Activated T-cell treated with anti-CD3 and anti-CD28 coated beads, Interleukin-2, amount 50 U/mL, for 72 hours (primary cell): Measurements from ENCODE around the gene CRYAA. TPM values are rescaled to one million over a fixed set of nuclear protein-coding genes. Genes with fewer than 3 reads are reported as not detected.
A peak's percentile ranks its signal among the peaks of the same experiment; 100 is the strongest.

Experiments used
- ATAC-seq, 2 donors: fragments of 150-1000 bp; cut with Tn5 transposase; replicated peaks in 1 of 2; 2 replicates each; pipeline ENCODE4 v1.10.0; 2021; ENCODE audit warnings: moderate library complexity in 2 of 2, mild to moderate bottlenecking in 1 of 2
- DNase-seq, 2 donors: peaks; one replicate each; pipeline ENCODE4 v3.0.0; 2021 to 2022; ENCODE audit warnings: mixed read lengths in 1 of 2
- H3K27ac Mint-ChIP-seq: one replicate; pipeline ENCODE4 v1.8.0; 2022; ENCODE audit warnings: mild to moderate bottlenecking, moderate library complexity, mixed read lengths
- H3K27me3 Mint-ChIP-seq: one replicate; pipeline ENCODE4 v1.8.0; 2022; ENCODE audit warnings: low read depth, mixed read lengths
- H3K36me3 Mint-ChIP-seq, 2 donors: one replicate each; pipeline ENCODE4 v1.8.0; 2022; ENCODE audit warnings: mixed read lengths in 2 of 2, mild to moderate bottlenecking in 1 of 2; ENCODE audit not compliant: insufficient read depth in 2 of 2
- H3K4me1 Mint-ChIP-seq: one replicate; pipeline ENCODE4 v1.8.0; 2022; ENCODE audit warnings: low read depth, mixed read lengths
- H3K4me3 Mint-ChIP-seq, 2 donors: one replicate each; pipeline ENCODE4 v1.8.0; 2022; ENCODE audit warnings: mild to moderate bottlenecking in 2 of 2, mixed read lengths in 2 of 2, moderate library complexity in 2 of 2
- H3K9me3 Mint-ChIP-seq, 2 donors: one replicate each; pipeline ENCODE4 v1.8.0; 2022; ENCODE audit warnings: mixed read lengths in 2 of 2
- total RNA-seq, 2 donors: library from RNA; stranded (reverse); gene quantifications; one replicate each; pipeline ENCODE4 v1.2.3, GENCODE V29; 2022

CRYAA gene
- total RNA-seq, 2 donors from 2014 or later: not detected

- H3K4me3 Mint-ChIP-seq: no peak overlapping the region
- no peaks in the 10 kb centered on the region for H3K27me3 Mint-ChIP-seq
- H3K36me3 Mint-ChIP-seq: no peaks in the 10 kb centered on the region
- DNase-seq: no peak
- no peak for ATAC-seq
- H3K27ac Mint-ChIP-seq: no peak overlapping the region
- H3K4me1 Mint-ChIP-seq: peaks cover 5% of the 10 kb centered on the region
- no peaks in the 10 kb centered on the region for H3K9me3 Mint-ChIP-seq
Observed at GRCh38 chr21:43188181-43188580, 19.4 kb downstream of the CRYAA start.

DNA sequence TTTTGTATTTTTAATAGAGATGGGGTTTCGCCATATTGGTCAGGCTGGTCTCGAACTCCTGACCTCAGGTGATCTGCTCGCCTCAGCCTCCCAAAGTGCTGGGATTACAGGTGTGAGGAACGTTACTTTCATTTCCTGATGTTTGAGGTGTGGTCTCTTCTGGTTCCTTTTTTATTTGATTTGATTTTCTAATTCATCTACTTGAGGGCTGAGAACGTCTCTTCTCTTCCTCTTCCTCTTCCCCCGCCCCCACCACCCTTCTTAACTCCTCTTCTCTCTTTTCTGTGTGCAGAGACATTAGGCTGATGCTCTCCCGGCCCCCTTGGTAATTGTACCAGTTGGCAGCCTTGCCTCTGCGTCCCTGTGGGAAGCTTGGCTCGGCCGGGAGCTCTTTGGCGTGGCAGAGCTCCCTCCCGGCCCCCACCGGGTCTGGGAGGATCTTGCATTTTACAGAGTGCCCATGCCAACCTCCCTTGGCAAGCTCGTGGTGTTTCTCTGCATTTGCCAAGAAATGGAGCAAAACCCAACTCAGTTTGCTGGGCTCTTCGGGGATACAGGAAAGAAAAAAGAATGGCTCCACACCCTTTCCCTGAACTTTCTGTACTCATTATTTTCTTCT, 19.9 kb downstream of the CRYAA start:
- no peak for ATAC-seq
- Mint-ChIP-seq H3K4me1 (peaks cover 5% of the 10 kb centered on the region), H3K4me3 (no peak overlapping the region), H3K27me3 (no peaks in the 10 kb centered on the region), H3K36me3 (no peaks in the 10 kb centered on the region), H3K9me3 (no peaks in the 10 kb centered on the region), H3K27ac (no peak overlapping the region)
- DNase-seq: no peak

DNA sequence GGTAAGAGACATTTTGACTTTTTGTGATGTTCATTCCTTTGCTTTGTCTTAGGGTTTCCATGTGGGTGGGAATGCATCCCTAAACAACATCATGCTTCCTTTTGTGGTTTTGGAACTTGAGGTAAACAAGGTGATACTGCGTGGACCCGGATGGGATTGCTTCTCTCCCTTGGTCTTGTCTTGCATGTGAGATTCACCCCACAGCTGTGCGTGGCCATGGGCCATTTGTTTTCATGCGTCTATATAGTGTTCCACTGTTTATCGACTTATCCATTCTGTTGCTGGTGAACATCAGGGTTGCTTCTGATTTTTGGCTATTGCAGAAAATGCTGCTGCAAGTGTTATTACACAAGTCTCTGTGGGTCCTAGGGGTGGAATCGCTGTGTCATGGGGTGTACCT, 21.1 kb downstream of the CRYAA start:
- H3K4me3 Mint-ChIP-seq: no peak overlapping the region
- H3K27me3 Mint-ChIP-seq: no peaks in the 10 kb centered on the region

DNA sequence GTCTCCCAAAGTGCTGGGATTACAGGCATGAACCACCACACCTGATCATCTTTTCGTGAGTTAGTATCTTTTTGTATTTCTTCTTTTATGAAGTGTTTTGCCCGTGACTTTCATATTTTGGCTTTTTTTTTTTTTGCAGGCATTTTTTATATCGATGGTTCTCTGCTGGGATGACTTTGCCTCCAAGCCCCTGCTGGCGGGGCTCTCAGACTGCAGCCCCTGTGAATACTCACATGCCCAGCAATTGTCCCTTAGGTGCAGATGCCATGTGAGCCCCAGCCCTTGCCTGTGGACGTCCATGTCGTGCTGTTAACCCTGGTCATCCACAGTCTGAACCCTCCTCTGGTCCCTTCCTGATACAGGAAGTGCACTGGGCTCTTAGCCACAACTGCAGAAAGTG, 21.7 kb downstream of the CRYAA start:
- no peaks in the 10 kb centered on the region for H3K36me3 Mint-ChIP-seq

More for the DNA sequence above, 21.1 kb downstream of the CRYAA start:
- ATAC-seq (no peak), DNase-seq (no peak)
- Mint-ChIP-seq H3K9me3 (no peaks in the 10 kb centered on the region), H3K36me3 (no peaks in the 10 kb centered on the region), H3K4me1 (peaks cover 5% of the 10 kb centered on the region), H3K27ac (no peak overlapping the region)

DNA sequence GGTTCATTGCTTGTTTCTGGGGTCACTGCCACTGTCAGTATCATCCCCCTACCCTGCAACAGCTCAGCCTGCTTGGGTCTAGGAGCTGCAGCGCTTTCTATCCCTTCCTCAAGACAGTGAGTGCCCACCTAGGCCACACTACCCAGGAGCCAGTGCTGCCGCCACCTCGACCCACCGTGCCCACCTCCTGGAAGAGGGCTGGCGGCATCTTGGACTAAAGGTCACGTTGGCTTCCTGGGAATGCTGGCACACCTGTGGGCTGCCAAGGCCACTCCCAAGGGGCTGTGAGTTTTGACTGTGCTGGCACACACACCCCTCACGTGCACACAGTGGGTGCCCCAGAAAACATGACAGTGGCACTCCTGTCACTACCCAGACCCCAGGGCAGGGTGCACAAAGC, 22.1 kb downstream of the CRYAA start:
- H3K4me1 Mint-ChIP-seq: peaks cover 5% of the 10 kb centered on the region
- no peak overlapping the region for H3K27ac Mint-ChIP-seq
- DNase-seq (no peak), ATAC-seq (no peak)
- H3K27me3 Mint-ChIP-seq: no peaks in the 10 kb centered on the region
- H3K4me3 Mint-ChIP-seq: no peak overlapping the region
- no peaks in the 10 kb centered on the region for H3K9me3 Mint-ChIP-seq
- no peaks in the 10 kb centered on the region for H3K36me3 Mint-ChIP-seq

More for the DNA sequence above, 21.7 kb downstream of the CRYAA start:
- H3K4me1 Mint-ChIP-seq: peaks cover 5% of the 10 kb centered on the region
- H3K4me3 Mint-ChIP-seq: no peak overlapping the region
- ATAC-seq (no peak), DNase-seq (no peak)
- H3K27ac Mint-ChIP-seq: no peak overlapping the region
- H3K27me3 Mint-ChIP-seq: no peaks in the 10 kb centered on the region
- no peaks in the 10 kb centered on the region for H3K9me3 Mint-ChIP-seq

DNA sequence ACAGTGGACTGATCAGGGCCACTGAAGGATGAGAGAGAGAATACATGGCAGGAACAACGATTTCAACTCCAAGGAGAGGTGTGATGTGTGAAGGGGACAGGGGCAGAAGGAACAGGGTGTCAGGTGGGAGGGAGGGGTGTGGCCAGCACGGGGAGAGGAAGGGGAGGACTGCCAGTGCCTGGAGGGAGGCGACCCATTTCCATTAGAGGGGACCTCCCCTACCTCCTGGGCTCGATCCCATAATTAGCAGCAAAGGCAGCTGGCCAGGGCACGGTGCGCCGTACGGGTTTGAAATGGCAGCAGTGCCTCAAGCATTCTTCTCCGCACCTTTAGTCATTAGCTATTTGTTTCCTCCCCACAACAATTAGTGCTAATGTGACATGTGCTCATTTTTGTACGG, 22.7 kb downstream of the CRYAA start:
- no peak for ATAC-seq
- no peaks in the 10 kb centered on the region for H3K9me3 Mint-ChIP-seq
- no peaks in the 10 kb centered on the region for H3K27me3 Mint-ChIP-seq
- H3K4me3 Mint-ChIP-seq: no peak overlapping the region
- H3K27ac Mint-ChIP-seq: no peak overlapping the region
- H3K4me1 Mint-ChIP-seq: peaks cover 5% of the 10 kb centered on the region
- H3K36me3 Mint-ChIP-seq: no peaks in the 10 kb centered on the region
- no peak for DNase-seq

- Mint-ChIP-seq H3K36me3 (no peaks in the 10 kb centered on the region), H3K9me3 (no peaks in the 10 kb centered on the region), H3K4me1 (peaks cover 8% of the 10 kb centered on the region), H3K4me3 (no peak overlapping the region), H3K27ac (no peak overlapping the region), H3K27me3 (no peaks in the 10 kb centered on the region)
- DNase-seq: no peak
- no peak for ATAC-seq
Observed at GRCh38 chr21:43191971-43192370, 23.2 kb downstream of the CRYAA start.

GRCh38 chr21:43192501-43193081, 23.8 kb downstream of the CRYAA start:
- Mint-ChIP-seq H3K27ac (no peak overlapping the region), H3K9me3 (no peaks in the 10 kb centered on the region), H3K4me3 (no peak overlapping the region), H3K4me1 (peaks cover 14% of the 10 kb centered on the region), H3K27me3 (no peaks in the 10 kb centered on the region), H3K36me3 (peaks cover 0 to under 1% of the 10 kb centered on the region in 2 donors)
- no peak for DNase-seq
- no peak for ATAC-seq

DNA sequence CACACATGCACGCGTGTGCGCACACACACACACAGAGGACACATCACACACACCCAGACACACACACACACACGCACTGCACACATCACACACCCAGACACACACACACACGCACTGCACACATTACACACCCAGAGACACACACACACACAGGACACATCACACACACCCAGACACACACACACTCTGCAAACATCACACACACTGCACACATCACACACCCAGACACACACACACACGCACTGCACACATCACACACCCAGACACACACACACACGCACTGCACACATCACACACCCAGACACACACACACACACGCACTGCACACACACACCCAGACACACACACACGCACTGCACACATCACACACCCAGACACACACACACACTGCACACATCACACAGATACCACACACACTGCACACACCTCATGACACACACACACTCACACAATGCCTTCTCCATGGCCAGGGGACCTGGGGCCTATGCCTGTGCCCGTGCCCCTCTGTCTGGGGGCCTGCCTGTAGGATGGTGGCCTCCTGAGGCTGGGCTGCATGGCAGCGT, 24.4 kb downstream of the CRYAA start:
- Mint-ChIP-seq H3K27ac (no peak overlapping the region), H3K4me1 (peaks cover 15% of the 10 kb centered on the region), H3K27me3 (no peaks in the 10 kb centered on the region), H3K36me3 (peaks cover 0 to 2% of the 10 kb centered on the region in 2 donors), H3K9me3 (peaks cover 0 to under 1% of the 10 kb centered on the region in 2 donors), H3K4me3 (no peak overlapping the region)
- DNase-seq (no peak), ATAC-seq (no peak)

DNA sequence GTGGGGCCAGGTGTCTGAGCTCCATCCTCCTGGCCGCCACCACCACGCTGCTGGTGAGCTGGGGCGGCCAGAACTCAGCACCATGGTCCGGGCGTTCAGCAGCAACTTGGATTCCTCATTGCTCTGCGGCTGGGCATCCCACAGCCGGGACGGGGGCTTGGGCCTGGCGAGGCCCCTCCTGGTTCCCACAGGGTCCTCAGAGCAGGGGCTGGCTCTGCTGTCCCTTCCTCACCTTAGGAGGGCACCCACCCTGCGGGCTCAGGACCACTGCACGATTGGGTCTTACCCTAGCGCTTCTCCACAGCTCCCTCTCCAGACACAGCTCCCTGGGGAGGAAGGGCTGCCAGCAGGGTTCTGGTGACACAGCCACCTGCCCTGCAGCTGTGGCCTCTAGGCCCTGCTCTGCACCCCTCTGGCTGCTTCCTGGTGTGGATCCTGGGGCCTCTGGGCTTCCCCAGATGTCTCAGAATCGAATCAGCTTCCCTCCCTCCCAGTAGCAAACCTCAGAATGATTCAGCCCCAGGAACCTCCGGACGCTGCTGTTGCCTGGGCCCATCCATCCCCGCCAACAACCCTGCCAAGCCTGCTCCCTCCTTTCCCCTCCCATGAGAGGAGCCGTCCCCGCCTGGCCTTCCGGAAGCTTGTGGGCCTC, 25.0 kb downstream of the CRYAA start:
- ATAC-seq: peak; percentile 65 to 76
- DNase-seq: no peak

GRCh38 chr21:43194303-43195120, 25.7 kb downstream of the CRYAA start:
- Mint-ChIP-seq H3K4me1 (peaks cover 10% of the 10 kb centered on the region), H3K27me3 (no peaks in the 10 kb centered on the region), H3K36me3 (peaks cover 2 to 5% of the 10 kb centered on the region in 2 donors), H3K4me3 (no peak overlapping the region), H3K27ac (no peak overlapping the region), H3K9me3 (peaks cover 3 to 6% of the 10 kb centered on the region in 2 donors)
- DNase-seq (no peak), ATAC-seq (no peak)

More for the DNA sequence above, 25.0 kb downstream of the CRYAA start:
- no peak overlapping the region for H3K27ac Mint-ChIP-seq
- H3K4me1 Mint-ChIP-seq: peaks cover 12% of the 10 kb centered on the region
- peaks cover 3 to 4% of the 10 kb centered on the region in 2 donors for H3K9me3 Mint-ChIP-seq
- H3K27me3 Mint-ChIP-seq: no peaks in the 10 kb centered on the region
- H3K4me3 Mint-ChIP-seq: no peak overlapping the region
- peaks cover 2 to 5% of the 10 kb centered on the region in 2 donors for H3K36me3 Mint-ChIP-seq

GRCh38 chr21:43195121-43196021, 26.6 kb downstream of the CRYAA start:
- Mint-ChIP-seq H3K27ac (no peak overlapping the region), H3K36me3 (peaks cover 2 to 5% of the 10 kb centered on the region in 2 donors), H3K4me1 (peaks cover 10% of the 10 kb centered on the region), H3K27me3 (no peaks in the 10 kb centered on the region), H3K4me3 (no peak overlapping the region), H3K9me3 (peaks cover 3 to 6% of the 10 kb centered on the region in 2 donors)
- ATAC-seq (no peak), DNase-seq (no peak)
